Activated naive CD4-positive, alpha-beta T cell (primary cell): Measurements from ENCODE around the gene FOSL1.
"Not testable (repeated sequence)": the region's sequence is repeated elsewhere in the genome, so short reads cannot be mapped to it uniquely, and the experiment has no call there.

ENCODE experiments used
- DNase-seq, 4 experiments: peaks; one replicate each; lab custom pipeline; 2025; lab: John Stamatoyannopoulos, UW

FOSL1 gene

DNA sequence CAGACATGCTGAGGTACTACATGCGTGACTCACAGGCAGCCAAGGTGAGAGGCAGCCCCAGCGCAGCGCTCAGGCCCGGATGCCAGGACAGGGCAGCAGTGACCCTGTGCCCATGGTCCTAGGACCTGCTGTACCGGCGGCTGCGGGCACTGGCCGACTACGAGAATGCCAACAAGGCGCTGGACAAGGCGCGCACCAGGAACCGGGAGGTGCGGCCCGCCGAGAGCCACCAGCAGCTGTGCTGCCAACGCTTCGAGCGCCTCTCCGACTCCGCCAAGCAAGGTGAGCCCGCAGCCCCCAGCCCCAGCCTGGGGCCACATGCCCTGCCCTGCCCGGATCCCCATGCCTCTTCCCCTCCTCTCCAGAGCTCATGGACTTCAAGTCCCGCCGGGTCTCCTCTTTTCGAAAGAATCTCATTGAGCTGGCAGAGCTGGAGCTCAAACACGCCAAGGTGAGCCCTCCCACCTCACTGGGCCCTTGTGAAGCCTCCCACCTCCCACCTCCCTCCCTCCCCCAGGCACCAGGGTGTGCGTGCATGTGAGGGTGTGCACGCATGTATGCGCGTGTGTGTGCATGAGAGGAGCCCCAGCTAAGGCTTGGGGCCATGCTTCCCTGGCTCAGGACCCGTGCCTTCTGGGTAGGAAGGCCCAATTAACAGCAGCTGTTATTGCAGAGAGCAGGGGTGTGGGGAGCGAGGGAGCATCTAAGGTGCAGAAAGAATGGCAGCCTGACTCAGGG, 47.5 kb downstream of the FOSL1 start:
- DNase-seq, result no peak

DNA sequence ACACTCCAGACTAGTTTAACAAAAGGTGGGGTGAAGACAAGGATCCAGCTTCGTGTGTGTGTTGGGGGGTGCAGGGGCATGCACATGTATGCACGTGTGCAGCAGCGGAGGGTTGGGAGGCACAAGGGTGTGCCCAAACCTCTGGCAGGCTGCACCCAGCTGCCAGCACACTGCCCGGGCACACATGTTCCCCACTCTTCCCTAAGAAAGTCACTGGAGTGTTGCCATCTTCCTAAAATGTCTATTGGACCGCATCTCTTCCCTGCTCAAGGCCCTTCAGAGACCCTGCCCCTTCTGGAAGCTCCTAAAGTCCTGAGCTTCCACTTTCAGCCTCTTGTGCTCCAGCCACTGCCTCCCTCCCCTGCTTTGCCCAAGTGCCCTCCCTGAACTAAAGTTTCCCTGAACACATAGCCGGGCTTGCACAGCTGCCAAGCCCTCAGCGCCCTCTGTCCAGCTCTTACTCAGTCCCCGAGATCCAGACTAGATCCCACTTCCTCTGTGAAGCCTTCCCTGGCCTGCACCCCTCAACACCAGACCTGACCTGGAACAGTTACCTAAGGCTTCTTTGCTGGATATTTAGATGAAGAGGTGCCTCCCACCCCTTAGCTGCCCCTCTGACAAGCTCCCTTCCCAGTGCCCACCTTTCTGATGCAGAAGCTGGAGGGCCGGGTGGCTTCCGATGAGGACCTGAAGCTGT, 48.2 kb downstream of the FOSL1 start:
- DNase-seq, result no peak

DNA sequence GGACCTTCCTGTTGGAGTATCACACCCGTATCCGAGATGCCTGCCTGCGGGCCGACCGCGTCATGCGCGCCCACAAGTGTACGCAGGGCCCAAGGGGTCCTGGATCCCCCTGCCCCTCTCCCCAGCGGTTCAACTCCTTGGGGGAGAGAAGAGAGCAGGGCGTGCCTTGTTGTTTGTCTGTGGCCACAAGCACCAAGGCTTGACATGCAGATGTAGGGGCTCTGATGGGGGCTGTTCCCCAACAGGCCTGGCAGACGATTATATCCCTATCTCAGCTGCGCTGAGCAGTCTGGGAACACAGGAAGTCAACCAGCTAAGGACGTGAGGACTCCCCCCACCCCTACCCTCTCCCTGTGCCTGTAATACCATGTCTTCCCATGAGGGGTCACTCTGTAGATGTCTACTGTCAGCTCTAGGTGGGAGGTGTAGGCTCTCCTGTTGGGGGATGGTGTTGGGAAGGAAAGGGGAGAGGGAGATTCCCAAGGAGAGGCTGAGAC, 49.1 kb downstream of the FOSL1 start:
- DNase-seq, result no peak

DNA sequence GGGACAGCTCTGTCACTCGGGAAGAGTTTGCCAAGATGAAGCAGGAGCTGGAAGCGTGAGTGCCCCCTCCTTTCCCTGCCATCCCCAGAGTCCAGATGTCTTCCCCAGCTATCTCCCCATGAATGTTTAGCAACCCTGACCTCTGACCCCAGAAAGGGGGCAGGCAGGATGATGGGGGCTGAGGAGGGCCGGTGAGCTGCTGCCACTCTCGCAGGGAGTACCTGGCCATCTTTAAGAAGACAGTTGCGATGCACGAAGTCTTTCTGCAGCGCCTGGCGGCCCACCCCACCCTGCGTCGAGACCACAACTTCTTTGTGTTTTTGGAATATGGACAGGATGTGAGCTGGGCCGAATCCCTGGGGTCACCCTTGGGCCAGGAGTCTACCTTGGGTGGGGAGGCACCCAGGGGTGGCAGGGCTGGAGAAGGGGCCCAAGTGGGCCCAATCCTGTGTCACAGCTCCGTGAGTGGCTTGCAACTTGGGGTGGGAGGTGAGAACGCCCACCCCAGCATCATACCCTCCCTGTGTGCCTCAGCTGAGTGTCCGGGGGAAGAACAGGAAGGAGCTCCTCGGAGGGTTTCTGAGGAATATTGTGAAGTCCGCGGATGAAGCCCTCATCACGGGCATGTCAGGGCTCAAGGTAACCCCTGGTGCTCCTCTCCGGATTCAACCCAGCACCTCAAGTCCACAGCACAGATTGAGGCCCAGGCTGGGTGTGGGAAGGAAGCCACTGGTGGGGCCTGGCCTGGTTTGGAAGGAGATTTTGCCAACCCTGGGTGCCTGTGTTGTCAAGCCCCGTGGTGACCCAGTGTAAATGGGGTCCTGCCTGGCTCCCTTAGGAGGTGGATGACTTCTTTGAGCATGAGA, 49.7 kb downstream of the FOSL1 start:
- no peak for DNase-seq

DNA sequence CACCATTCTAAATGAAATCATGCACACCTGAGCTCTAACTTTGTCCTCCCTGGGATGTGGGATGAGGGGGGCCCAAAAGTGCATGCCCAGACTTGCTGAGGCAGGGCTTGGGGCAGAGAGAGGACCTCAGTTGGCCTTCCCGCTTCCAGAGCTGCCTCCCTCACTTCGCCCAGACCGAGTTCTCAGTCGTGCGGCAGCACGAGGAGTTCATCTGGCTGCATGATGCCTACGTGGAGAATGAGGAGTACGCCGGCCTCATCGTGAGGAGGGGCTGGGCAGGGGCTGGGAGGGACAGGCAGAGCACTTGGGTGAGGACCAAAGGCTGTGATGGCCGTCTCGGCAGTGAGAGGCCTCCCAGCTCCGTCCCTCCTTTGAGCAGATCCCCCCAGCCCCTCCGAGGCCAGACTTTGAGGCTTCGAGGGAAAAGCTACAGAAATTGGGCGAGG, 50.4 kb downstream of the FOSL1 start:
- DNase-seq, result no peak

DNA sequence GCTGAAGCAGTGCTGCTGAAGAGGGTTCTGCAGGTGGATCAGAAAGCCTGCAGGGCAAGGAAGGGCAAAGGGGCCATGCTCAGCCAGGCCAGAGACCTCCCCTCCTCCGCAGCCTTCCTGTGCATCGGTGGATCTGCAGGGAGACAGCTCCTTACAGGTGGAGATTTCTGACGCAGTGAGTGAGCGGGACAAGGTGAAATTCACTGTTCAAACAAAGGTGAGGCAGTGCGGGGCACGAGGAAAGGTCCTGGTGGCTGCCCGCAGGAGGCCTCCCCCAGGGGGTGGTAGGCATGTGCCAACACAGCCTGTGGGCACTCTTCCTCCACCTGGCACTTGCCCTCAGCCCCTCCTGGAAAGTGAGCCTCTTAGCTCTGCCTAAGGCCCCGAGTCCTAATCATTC, 50.8 kb downstream of the FOSL1 start:
- no peak for DNase-seq

DNA sequence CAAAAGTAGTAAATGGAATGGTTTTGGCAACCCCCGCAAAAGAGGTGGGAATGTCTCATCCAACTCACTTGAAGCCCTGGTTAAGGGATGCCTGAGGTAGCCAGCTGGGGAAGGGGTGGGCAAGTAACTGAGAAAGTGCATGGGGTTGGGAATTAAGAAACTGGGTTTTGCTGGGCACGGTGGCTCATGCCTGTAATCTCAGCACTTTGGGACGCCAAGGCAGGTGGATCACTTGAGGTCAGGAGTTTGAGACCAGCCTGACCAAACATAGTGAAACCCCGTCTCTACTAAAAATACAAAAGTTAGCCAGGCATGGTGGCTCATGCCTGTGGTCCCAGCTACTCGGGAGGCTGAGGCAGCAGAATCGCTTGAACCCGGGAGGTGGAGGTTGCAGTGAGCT, 51.5 kb downstream of the FOSL1 start:
- not testable (repeated sequence) for DNase-seq

DNA sequence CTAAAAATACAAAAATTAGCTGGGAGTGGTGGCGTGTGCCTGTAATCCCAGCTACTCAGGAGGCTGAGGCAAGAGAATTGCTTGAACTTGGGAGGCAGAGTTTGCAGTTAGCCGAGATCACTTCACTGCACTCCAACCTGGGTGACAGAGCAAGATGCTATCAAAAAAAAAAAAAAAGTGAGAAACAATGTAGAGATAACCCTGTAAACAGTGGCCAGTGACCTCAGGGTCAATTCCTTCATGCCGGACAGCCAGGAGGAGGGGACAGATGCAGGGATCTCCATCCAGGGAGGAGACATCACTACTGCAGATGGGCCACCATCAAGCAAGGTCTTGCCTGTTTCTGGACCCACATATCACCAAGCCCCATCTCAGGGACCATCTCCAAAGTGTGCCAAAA, 52.4 kb downstream of the FOSL1 start:
- no peak for DNase-seq

DNA sequence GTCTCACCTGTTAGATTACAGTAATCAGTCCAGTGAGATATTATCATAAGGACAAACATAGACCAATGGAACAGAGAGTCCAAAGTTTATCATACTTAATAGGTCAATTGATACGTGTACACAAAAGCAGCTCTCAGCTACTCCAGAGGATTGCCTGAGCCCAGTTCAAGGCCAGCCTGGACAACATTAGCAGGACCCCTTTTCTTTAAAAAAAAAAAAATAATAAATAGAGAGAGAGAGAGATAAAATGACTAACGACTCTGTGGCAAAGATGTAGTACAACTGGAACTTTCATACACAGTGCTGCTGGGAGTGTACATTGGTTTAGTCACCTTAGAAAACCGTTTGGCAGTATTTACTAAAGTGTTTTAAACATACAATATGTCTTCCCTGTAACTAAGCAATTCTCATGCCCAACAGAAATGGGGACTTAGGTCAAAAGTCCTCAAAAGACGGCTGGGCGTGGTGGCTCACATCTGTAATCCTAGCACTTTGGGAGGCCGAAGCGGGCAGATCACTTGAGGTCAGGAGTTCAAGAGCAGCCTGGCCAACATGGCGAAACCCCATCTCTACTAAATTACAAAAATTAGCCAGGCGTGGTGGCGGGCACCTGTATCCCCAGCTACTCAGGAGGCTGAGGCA, 55.8 kb downstream of the FOSL1 start:
- no peak for DNase-seq

DNA sequence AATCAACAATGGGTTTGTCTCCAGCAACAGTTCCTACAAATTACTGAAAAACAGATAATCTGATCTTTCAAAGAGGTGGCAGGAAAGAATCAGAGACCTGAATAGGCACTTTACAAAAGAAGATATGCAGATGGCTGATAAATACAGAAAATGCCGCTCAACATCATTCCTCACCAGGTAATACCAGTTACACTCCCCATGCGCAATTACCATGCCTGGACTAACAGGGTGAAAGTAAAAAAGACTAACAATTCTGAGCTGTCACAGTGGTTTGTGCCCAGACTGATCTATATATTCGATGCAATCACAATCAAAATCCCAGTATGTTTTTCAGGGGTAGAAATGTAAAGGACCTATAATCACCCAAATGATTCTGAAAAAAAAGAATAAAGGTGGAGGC, 56.4 kb downstream of the FOSL1 start:
- DNase-seq, result no peak

DNA sequence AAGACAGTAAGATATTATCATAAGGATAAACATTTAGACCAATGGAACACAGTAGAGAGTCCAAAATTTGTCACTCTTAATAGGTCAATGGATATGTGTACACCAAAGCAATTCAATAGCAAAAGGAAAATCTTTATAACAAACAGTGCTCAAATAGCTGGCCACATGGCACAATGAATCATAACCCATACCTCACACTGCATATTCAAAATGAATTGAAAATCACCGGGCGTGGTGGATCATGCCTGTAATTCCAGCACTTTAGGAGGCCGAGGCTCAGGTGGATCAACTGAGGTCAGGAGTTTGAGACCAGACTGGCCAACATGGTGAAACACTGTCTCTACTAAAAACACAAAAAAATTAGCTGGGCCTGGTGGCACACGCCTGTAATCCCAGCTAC, 58.0 kb downstream of the FOSL1 start:
- no peak for DNase-seq
